HepG2 (cell line): ENCODE measurements around the gene TIMM44. TPM values are rescaled to one million over a fixed set of nuclear protein-coding genes. Genes with fewer than 3 reads are reported as not detected.

Experiments
- BCL6 ChIP-seq: IDR thresholded peaks from 2 replicates; pipeline ENCODE4 v1.6.1; 2016; ENCODE audit warnings: missing genetic modification reagents, missing compliant biosample characterization
- EHMT2 ChIP-seq: fragments of 200-600 bp; sonication (generic); IDR thresholded peaks from 2 replicates; pipeline ENCODE4 v1.7.0; 2017; ENCODE audit warnings: antibody characterized with exemption, low read depth, low read length, borderline replicate concordance
- HHEX ChIP-seq: IDR thresholded peaks from 2 replicates; pipeline ENCODE4 v1.6.1; 2016; ENCODE audit warnings: control low read depth
- ISL2 ChIP-seq: sonication (generic); formaldehyde crosslinking; IDR thresholded peaks from 2 replicates; pipeline ENCODE4 v1.5.0; 2020; ENCODE audit warnings: missing genetic modification reagents
- ISX ChIP-seq: sonication (generic); formaldehyde crosslinking; conservative IDR thresholded peaks from 2 replicates; pipeline ENCODE4 v1.5.0; 2020; ENCODE audit warnings: missing genetic modification reagents
- KDM5A ChIP-seq: fragments of 200-600 bp; sonication (generic); IDR thresholded peaks from 2 replicates; pipeline ENCODE4 v1.7.0; 2018; ENCODE audit warnings: antibody characterized with exemption, mild to moderate bottlenecking, low read length, borderline replicate concordance
- NFE2L1 ChIP-seq: sonication (generic); formaldehyde crosslinking; IDR thresholded peaks from 2 replicates; pipeline ENCODE4 v1.4.0; 2020; ENCODE audit warnings: missing genetic modification reagents, mild to moderate bottlenecking, borderline replicate concordance
- RXRB ChIP-seq: IDR thresholded peaks from 2 replicates; pipeline ENCODE4 v1.6.1; 2016; ENCODE audit warnings: borderline replicate concordance, missing genetic modification reagents, missing compliant biosample characterization
- ZC3H13 ChIP-seq: sonication (generic); formaldehyde crosslinking; IDR thresholded peaks from 2 replicates; pipeline ENCODE4 v1.8.1; 2023; ENCODE audit warnings: mild to moderate bottlenecking, missing genetic modification reagents, moderate library complexity
- ZNF224 ChIP-seq: sonication (generic); formaldehyde crosslinking; IDR thresholded peaks from 2 replicates; pipeline ENCODE4 v1.5.0; 2020; ENCODE audit warnings: mild to moderate bottlenecking, missing genetic modification reagents
- ZNF256 ChIP-seq: sonication (generic); formaldehyde crosslinking; conservative IDR thresholded peaks from 2 replicates; pipeline ENCODE4 v1.4.0; 2020; ENCODE audit warnings: missing genetic modification reagents
- ZNF335 ChIP-seq: sonication (generic); formaldehyde crosslinking; IDR thresholded peaks from 2 replicates; pipeline ENCODE4 v1.4.0; 2020; ENCODE audit warnings: missing genetic modification reagents
- ZNF570 ChIP-seq: sonication (generic); formaldehyde crosslinking; IDR thresholded peaks from 2 replicates; pipeline ENCODE4 v1.4.0; 2020; ENCODE audit warnings: mild to moderate bottlenecking, missing genetic modification reagents, borderline replicate concordance
- ZNF773 ChIP-seq: sonication (generic); formaldehyde crosslinking; IDR thresholded peaks from 2 replicates; pipeline ENCODE4 v1.4.0; 2020; ENCODE audit warnings: missing genetic modification reagents, borderline replicate concordance
- polyA plus RNA-seq, 8 experiments: library from polyadenylated mRNA; depleted of rRNA in 3 of 8; stranded (reverse) in 7 of 8; unstranded in 1 of 8; fragments of >200 nt; fragmentation: Illumina TruSeq in 4 of 8; extraction: Trizol in 4 of 8; gene quantifications; 2 replicates each; pipeline versions ENCODE4 v1.2.1 to v1.2.3, GENCODE V29; 2011 to 2016; ENCODE audit warnings: low read depth in 4 of 8, missing spikeins in 1 of 8, mixed read lengths in 1 of 8; ENCODE audit not compliant: insufficient read depth in 1 of 8
- total RNA-seq, 5 experiments: library from RNA; depleted of rRNA; stranded (reverse); fragments of >200 nt; fragmentation: Illumina TruSeq; extraction: Trizol; gene quantifications; 2 replicates each; pipeline ENCODE4 v1.2.3, GENCODE V29; 2016; ENCODE audit warnings: low read depth in 1 of 5
- TF ChIP-seq, protein P1 (sequence below), 2 experiments: fragments of 450-650 bp in 1 of 2; sonication (generic) in 1 of 2; formaldehyde crosslinking in 1 of 2; IDR thresholded peaks; 2 replicates each; pipeline versions ENCODE4 v1.6.1 to v1.8.0; 2016 to 2022; ENCODE audit warnings: antibody characterized with exemption in 1 of 2, mild to moderate bottlenecking in 1 of 2, missing genetic modification reagents in 1 of 2
- TF ChIP-seq, protein P2 (sequence below): sonication (generic); formaldehyde crosslinking; IDR thresholded peaks from 2 replicates; pipeline ENCODE4 v1.9.0; 2022; ENCODE audit warnings: missing genetic modification reagents, mild to moderate bottlenecking, borderline replicate concordance

The TIMM44 gene
- total and polyA plus RNA-seq, 2 of the 13 experiments (the other 11 are each of a cell fraction or from before 2014, with no cell fraction given), result 42.9 to 72.6 TPM

DNA sequence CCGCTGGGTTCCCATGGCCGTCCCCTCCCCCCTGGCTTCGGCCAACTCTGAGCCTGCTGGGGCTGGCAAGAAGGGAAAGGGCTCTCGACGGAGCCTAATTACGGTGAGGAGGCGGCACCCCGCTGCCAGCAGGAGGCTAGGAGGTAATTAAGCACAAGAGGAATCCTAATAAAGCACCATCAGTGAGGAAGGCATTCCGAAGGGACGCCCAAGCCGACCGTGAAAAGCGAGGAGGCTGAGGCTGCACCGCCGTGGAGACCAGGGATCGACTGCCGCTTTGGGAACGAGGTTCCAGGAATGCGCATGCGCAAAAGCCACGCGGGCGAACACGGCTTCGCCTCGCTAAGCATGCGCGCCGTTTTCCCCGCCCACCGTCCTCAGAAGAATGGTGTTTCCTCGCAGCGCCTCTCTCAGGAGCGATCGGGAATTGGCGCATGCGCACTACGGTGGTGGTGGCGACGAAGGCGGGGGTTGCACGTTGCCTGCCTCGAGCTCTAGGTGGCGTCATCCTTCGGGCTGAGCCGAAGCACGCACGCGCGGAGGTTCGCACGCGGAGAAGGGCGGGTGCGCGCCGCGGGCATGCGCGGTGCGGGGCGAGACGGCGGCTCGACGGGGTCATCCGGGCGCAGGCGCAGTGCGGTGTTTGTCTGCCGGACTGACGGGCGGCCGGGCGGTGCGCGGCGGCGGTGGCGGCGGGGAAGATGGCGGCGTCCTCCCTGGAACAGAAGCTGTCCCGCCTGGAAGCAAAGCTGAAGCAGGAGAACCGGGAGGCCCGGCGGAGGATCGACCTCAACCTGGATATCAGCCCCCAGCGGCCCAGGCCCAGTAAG, 40.0 kb downstream of the TIMM44 start, which contains the start of gene MAP2K7 (continued):
- no peak for TF ChIP-seq NFE2L1 (CRISPR knock-in tag)
- no peak for TF ChIP-seq ZNF256 (CRISPR knock-in tag)
- 0 out of 2 replicates have a peak, but pooled peaks have one; percentile 45 for TF ChIP-seq ISL2 (CRISPR knock-in tag)
- no peak for TF ChIP-seq EHMT2
- TF ChIP-seq ZNF773, result peak; percentile 60; the same call in 1 of the 2 replicates
- no peak for TF ChIP-seq KDM5A
- peak; percentile 93 for TF ChIP-seq ZC3H13
- TF ChIP-seq, protein P1, sequence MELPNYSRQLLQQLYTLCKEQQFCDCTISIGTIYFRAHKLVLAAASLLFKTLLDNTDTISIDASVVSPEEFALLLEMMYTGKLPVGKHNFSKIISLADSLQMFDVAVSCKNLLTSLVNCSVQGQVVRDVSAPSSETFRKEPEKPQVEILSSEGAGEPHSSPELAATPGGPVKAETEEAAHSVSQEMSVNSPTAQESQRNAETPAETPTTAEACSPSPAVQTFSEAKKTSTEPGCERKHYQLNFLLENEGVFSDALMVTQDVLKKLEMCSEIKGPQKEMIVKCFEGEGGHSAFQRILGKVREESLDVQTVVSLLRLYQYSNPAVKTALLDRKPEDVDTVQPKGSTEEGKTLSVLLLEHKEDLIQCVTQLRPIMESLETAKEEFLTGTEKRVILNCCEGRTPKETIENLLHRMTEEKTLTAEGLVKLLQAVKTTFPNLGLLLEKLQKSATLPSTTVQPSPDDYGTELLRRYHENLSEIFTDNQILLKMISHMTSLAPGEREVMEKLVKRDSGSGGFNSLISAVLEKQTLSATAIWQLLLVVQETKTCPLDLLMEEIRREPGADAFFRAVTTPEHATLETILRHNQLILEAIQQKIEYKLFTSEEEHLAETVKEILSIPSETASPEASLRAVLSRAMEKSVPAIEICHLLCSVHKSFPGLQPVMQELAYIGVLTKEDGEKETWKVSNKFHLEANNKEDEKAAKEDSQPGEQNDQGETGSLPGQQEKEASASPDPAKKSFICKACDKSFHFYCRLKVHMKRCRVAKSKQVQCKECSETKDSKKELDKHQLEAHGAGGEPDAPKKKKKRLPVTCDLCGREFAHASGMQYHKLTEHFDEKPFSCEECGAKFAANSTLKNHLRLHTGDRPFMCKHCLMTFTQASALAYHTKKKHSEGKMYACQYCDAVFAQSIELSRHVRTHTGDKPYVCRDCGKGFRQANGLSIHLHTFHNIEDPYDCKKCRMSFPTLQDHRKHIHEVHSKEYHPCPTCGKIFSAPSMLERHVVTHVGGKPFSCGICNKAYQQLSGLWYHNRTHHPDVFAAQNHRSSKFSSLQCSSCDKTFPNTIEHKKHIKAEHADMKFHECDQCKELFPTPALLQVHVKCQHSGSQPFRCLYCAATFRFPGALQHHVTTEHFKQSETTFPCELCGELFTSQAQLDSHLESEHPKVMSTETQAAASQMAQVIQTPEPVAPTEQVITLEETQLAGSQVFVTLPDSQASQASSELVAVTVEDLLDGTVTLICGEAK (IDR thresholded peaks at IDR 0.05), result no peak
- TF ChIP-seq, protein P1 (CRISPR knock-in tag; IDR thresholded peaks at IDR 0.05), result peak; percentile 79
- peak; percentile 60 for TF ChIP-seq BCL6 (CRISPR knock-in tag)
- no peak for TF ChIP-seq ISX (CRISPR knock-in tag)
- peak; percentile 69; the same call in 1 of the 2 replicates for TF ChIP-seq RXRB
- TF ChIP-seq ZNF335, result peak; percentile 52; the same call in 1 of the 2 replicates
- peak; percentile 84; the same call in 1 of the 2 replicates for TF ChIP-seq ZNF224 (CRISPR knock-in tag)
- TF ChIP-seq, protein P2, sequence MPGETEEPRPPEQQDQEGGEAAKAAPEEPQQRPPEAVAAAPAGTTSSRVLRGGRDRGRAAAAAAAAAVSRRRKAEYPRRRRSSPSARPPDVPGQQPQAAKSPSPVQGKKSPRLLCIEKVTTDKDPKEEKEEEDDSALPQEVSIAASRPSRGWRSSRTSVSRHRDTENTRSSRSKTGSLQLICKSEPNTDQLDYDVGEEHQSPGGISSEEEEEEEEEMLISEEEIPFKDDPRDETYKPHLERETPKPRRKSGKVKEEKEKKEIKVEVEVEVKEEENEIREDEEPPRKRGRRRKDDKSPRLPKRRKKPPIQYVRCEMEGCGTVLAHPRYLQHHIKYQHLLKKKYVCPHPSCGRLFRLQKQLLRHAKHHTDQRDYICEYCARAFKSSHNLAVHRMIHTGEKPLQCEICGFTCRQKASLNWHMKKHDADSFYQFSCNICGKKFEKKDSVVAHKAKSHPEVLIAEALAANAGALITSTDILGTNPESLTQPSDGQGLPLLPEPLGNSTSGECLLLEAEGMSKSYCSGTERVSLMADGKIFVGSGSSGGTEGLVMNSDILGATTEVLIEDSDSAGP (CRISPR knock-in tag), result peak; percentile 78
- TF ChIP-seq HHEX, result no peak
- no peak; the same call in 1 of the 2 replicates for TF ChIP-seq ZNF570 (CRISPR knock-in tag)
